CD4-positive, alpha-beta T cell treated with Interleukin-17A for 1 hour (primary cell): ENCODE measurements around the gene CAMSAP1.
"Not testable (repeated sequence)": the region's sequence is repeated elsewhere in the genome, so short reads cannot be mapped to it uniquely, and the experiment has no call there.

Experiments used
- DNase-seq: peaks from one replicate; pipeline ENCODE4 v3.0.0-alpha.2; 2020

The CAMSAP1 gene

DNA sequence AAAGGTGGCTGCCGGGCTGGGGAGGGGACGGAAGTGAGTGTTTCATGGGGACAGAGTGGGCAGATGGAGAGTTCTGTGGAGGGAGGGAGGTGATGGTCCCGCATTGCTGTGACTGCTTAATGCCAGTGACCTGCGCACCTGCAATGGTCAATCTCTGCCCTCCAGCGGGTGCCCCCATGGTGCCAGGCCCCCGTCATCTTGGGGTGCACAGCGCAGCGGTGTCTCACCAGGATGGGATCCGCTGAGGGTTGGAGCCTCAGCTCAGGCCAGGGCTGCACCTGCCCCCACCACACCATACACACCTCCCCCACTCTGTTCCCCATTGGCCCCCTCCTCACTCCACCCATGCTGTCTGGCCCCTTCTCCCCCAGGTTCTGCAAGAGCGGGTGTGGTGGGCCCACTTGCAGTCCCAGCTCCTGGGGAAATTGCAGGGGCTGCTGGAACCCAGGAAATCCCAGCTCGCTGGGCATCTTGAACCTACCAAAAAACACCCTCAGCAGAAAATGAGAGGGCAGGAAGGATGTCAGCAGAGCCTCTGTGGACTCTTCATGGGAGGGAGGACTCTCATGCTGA, 12.1 kb upstream of the CAMSAP1 start:
- no peak for DNase-seq

DNA sequence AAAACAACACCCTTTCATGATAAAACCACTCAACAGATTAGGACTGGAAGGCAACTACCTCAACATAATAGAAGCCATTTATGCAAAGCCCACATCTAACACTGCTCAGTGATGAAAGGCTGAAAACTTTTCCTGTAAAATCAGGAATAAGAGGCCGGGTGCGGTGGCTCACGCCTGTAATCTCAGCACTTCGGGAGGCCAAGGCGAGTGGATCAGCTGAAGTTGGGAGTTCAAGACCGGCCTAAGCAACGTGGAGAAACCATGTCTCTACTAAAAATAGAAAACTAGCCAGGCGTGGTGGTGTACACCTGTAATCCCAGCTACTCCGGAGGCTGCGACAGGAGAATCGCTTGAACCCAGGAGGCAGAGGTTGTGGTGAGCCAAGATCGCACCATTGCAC, 8.9 kb upstream of the CAMSAP1 start:
- not testable (repeated sequence) for DNase-seq

DNA sequence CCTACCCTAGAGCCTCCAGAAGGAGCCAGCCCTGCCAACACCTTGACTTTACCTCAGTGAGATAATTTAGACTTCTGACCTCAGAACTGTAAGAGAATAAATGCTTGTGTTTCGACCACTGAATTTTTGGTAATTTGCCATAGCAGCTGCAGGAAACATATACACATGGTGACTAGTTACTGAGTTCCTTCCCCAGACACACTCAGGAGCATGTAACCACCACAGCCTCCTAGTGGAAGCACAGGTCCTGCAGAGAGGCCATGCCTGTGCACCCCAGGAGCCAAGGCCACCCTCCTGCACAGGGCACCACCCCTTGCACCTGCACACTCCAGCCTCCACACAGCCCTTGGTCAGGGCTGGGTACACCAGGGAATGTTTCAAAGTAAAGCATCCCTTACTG, 7.6 kb upstream of the CAMSAP1 start:
- DNase-seq: no peak

DNA sequence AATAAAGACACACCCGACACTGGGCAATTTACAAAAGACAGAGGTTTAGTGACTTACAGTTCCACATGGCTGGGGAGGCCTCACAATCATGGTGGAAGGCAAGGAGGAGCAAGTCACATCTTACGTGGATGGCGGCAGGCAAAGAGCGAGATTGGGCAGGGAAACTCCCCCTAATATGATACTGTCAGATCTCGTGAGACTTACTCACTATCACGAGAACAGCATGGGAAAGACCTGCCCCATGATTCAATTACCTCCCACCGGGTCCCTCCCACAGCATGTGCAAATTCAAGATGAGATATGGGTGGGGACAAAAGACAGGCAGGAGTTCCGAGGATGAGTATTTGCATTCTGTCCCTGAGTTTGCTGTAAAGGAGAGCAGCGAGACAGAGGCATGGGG, 3.9 kb upstream of the CAMSAP1 start:
- DNase-seq: not testable (repeated sequence)

DNA sequence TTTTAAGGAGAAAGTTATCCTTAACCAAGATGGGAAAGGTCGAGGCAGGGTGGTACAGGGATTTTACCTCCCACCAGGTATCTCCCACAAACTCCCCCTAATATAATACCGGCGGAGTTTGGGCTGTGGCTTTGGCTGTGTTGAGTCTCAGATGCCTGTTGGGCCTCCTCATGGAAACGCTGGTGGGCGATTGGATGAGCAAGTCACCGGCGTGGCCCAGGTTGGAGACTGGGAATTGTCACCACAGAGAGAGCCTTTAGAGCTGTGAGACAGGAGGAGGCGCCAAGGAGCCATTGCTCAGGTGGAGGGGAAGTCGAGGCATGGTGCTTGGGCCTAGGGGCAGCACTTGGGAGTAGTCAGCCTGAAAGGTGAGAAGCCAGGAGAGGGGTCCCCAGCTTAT, 3.4 kb upstream of the CAMSAP1 start:
- no peak for DNase-seq

DNA sequence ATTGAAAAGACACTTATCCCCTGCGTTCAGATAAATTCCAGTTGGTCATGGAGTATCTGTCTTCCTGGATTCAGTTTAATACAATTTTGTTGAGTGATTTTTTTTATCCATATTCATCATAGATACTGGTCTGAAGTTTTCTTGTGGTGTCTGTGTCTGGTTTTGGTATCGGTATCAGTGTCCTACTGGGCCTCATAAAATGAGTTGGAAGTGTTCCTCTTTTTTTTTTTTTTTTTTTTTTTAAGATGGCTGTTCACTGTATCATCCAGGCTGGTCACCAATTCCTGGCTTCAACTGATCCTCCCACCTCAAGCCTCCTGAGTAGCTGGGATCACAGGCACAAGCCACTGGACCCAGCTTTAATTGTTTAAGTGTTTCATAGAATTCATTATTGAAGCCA, 2.9 kb upstream of the CAMSAP1 start:
- no peak for DNase-seq

DNA sequence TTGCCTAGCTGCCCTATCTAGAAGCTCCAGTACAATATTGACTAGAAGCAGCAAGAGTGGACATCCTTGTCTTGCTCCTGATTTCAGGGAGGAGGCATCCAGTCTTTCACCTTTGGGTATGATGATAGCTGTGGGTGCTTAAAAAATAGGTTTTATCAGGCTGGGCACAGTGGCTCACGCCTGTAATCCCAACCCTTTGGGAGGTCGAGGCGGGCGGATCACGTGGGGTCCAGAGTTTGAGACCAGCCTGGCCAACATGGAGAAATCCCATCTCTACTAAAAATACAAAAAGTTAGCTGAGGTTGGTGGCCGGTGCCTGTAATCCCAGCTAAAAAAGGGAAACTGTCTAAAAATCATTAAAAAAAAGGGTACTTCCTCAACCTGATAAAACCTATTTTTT, 2.0 kb upstream of the CAMSAP1 start:
- no peak for DNase-seq

DNA sequence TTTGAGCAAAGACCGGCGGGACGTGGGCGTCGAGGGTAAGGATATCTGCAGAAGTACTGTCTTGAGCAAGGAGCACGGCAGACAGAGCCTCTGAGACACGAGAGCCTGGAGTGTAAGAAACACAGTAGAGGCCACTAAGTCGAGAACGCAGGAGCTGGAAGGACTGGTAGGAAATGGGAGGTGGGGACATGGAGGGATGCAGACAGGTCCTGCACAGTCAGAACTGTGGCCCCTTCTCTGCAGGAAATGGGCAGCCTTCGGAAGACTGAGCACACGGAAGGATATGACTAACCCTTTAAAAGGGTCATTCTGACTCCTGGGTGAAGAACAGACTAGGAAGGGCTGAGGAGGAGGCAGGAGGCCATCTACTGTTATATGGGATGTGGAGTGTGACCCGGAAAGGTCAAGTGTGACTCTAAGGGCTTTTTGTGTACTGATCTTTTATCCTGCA, 1.4 kb upstream of the CAMSAP1 start:
- DNase-seq: no peak

DNA sequence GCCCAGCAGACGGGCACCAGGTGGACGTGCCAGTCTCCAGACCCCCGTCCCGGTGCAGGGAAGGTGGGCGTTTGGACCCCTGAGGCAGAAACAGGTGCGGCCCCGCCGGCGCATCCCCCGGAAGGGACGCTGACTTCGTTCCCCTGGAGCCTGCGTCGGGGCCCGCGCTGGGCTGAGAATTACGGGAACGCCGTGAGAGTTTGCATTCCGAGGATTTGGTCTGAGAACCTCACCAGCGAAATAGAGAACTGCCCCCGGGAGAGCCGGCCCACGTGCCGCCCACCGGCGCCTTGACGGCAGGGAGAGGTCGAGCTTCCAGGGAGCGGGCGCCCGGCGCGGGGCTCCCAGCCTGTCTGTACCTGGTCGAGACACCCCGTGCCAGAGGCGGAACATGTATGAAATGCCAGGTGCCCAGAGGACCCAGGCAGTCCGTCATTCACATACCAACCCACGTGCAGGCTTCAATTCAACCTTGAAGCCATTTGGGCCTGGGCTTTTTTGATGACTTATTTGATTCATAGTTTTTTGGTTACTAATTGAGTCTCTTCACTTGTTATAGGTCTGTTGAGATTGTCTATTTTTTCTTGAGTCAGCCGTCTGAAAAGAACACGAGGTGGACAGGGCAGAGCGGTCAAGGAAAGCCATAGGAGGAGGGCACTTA, 877 bp upstream of the CAMSAP1 start:
- DNase-seq: no peak

DNA sequence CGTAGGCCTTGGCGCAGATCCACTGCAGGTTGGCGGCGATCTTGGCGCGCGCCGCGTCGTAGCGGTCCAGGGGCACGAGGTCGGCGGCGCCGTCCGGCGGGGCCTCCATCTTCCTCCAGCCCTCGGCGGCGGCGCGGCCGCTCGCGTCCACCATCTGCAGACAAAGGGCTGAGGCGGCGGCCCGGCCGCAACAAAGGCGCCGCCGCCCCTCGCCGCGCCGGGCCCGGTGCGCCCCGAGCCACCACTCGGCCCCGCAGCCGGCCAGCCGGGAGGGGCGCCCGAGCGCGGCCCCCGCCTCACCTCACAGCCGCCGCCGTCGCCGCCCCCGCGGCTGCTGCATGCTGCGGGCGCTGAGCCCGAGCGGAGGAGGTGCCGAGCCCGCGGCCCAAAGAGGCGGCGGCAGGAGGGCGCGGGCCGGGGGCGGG, 328 bp downstream of the CAMSAP1 start:
- no peak for DNase-seq

DNA sequence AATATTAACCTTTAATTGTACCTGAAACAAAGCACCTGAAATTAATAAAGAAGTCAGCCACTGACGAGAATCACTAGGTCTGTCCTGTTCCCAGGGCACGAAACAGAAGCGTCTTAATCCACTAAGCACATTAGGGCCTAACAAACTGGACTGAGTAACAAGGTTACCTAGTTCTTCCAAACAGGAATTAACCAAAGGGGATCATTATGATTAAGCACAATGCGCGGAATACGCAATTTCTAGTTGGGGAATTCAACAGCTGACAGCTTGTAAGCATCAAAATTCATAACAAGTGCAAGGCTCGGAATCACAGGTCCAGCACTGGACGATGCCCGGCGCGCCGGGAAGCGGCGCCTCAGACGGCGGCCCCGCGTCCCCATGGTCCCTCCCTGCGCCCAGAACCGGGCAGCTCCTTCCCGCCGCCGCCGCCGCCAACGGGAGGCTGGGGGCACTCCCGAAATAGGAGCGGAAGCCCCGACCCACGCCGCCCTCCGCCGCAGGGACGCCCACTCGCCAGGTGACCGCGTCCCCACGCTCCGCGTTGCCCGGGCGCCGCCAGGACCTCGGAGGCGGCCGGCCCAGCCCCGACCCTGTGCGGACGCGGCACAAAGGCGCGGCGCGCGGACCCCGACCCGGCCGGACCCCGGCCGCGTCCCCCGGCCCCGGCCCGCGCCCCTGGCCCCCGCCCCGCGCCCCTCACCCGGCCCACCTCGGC, 898 bp downstream of the CAMSAP1 start:
- DNase-seq: peak; percentile 16

DNA sequence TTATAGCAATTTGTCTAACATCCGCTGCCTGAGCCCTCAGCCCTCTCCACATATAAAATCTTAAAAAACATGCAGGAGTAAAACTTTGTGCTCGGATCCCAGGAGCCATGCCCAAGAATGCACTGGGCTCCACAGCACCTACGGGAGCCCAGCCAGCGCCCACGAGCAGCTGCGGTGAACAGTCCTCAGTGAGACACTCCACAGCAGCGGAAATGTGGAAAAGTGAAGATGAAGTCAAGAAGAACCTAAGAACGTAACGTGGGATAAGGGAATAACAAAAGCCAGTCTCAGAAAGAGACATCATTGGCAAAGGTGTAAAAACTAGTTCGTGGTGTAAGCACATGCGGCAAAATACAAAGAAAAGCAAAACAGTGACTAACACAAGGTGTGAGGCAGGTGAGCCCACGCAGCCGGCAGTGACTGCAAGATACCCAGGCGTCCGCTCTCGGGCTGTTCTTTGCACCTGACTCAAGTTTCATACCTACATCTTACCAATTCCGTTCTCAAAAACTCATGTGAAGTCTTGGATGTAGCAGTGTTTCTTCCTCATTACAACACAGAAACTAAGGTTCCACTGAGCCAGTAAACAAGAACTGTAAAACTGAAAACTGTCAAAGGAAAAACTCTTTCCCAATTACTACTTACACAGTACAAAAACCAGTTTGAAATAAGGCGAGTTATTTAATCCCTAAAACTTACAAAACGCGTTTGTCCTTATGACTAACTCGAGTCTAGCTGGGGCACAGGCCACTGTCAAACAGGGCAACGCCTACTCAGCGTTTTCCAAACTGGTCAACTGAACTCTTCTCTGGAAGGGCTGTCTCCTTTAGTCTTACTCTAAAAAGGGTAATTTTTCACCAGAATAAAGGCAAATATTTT, 1.7 kb downstream of the CAMSAP1 start:
- DNase-seq: peak; percentile 30

DNA sequence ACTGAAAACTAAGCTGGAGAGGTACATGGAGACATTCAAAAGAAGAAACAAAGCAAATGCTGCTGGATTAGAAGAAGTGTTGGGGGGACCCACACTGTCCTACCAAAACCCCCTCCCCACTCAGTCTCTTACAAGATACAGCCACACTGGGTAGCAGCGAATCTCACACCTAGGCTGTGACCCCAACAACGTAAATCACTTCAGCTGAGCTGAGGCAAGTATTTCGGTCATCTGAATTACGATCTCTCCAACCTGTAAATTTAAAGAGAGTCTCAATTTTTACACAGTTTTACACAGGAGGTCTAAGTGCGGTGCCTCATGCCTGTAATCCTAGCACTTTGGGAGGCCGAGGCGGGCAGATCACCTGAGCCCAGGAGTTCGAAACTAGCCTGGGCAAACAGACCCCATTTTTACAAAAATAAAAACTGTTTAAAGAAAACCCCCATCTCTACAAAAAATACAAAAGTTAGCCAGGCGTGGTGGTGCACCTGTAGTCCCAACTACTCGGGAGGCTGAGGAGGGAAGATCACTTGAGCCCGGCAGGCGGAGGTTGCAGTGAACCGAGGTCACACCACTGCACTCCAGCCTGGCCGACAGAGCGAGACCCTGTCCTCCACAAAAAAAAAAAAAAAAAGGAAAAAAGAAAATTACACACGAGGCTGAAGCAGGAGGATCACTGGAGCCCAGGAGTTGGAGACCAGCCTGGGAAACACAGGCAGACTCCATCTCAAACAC, 3.4 kb downstream of the CAMSAP1 start:
- no peak for DNase-seq

DNA sequence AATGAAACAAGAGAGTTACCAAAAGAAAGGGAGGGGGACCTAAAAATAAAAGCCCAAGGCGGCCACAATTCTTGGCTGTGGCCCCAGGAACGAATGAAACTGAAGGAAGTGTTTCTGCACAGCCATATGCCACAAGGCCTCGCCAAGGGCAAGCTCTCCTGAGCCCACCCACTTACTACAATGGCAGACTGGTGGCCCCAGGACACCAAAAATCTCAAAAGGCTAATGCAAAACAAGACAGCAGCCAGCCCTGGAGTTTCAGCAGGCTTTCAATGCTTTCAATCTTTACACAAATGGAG, 4.0 kb downstream of the CAMSAP1 start:
- no peak for DNase-seq

DNA sequence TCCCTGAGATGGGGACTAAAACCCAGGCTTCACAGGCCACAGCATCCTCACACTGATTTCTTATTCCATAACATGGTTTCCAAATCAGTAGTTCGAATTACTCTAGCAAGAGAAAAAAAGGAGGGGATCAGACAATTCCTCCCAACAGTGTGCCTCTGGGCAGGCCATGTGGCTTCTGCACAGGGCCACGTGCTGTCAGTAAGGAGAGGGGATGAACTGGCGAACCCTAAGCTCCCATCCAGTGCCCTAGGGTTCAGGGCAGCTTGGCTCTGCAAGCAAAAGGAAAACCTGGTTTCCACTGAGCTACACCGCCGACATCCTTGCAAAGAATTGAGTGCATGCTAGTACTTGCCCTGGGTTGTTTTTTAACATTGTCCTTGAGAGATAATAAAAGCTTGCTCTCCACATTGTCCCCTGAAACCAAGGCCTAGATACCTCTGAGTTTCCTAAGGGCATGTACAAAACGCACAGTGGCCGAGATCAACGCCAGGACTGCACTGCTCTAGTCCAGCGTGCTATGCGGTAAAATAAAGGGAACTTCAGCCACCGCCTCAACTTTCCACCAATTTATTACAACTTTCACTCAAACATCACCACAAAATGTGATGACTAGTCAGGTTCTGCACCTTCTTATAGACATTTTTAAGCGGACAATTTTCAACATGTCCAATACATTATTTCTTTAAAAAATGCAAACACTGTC, 4.5 kb downstream of the CAMSAP1 start:
- DNase-seq: no peak

DNA sequence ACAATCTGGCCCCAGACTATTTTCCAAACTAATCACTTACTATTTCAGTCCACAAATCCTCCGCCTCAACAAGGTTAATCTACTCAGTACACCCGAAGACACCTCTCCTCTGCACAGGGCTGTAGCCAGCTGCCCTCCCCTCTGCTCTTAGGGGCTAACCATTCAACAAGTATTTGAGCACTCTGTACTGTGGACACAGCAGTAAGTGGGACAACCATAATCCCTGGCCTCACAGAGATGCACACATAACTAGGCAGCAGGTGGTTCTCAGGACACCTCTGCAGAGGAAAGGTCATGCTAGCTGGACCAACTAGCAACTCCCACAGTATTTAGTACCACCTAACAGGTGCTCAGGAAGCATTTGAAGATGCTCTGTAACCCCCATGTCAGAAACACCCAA, 5.5 kb downstream of the CAMSAP1 start:
- DNase-seq: no peak

DNA sequence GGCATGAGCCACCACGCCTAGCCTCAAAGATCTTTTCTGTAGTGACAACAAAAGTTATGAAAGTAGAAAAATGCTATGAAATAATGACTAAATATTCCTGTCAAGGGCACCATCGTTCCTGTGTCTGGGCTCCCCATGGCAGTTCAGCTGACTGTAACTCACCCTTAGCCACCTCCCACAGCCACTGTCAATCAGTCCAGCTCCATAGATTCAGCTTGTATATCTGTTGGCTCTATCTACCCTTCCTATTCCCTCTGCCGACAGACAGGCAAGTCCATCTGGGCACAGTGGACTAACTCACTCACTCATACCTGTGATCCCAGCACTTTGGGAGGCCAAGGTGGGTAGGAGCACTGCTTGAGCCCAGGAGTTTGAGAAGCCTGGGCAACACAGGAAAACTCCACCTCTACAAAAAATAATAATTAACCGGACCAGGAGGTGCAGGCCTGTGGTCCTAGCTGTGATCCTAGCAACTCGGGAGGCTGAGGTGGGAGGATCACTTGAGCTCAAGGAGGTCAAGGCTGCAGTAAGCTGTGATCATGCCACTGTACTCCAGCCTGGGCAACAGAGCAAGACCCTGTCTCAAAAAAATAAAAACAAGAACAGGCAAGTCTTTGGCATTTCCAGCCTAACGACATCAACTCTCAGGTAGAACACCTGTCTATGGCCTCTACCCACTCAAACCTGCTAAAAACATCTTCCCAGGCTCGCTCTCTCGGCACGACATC, 6.2 kb downstream of the CAMSAP1 start:
- DNase-seq: no peak

DNA sequence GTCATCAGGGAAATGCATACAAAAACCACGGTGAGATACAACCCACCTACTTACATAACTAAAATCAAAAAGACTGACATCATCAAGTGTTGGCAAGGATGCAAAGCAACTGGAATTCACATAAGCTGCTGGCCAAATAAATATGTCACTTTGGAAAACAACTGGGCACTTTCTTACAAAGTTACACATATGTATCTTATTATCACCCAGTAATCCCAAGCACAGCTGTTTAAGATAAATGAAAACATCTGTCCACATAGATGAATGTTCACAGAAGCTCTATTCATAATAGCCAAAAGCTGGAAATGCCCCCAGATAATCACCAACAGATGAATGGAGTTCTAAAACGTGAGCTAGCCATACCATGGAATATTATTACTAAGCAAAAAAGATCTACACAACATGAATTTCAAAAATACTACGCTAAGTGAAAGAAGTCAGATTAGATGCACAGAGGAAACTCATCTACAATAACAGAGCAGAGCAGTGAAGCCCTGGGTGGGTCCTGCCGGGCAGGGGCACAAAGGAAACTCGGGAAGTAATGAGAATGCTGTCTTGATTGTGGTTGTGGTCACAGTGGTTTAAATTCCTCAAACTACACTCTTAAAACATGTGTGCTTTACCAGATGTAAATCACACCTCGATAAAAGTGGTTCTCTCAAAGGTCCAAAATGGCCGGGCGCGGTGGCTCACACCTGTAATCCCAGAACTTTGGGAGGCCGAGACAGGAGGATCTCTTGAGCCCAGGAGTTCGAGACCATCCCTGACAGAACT, 8.5 kb downstream of the CAMSAP1 start:
- DNase-seq: no peak

DNA sequence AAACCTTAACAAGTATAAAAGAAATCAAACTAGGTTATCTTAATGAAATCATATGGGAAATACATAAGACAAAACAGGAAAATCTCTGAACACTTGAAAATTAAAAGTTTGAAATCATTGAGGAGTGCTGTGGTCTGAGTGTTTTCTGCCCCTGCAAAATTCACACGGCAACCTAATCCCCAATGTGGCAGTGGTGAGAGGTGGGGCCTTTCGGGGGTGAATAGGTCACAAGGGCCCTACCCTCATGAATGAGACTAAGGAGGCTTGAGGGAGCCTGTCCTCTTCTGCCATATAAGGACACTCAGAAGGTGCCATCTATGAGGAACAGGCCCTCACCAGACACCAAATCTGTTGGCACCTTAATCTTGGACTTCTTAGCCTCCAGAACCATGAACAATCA, 10.7 kb downstream of the CAMSAP1 start:
- no peak for DNase-seq

DNA sequence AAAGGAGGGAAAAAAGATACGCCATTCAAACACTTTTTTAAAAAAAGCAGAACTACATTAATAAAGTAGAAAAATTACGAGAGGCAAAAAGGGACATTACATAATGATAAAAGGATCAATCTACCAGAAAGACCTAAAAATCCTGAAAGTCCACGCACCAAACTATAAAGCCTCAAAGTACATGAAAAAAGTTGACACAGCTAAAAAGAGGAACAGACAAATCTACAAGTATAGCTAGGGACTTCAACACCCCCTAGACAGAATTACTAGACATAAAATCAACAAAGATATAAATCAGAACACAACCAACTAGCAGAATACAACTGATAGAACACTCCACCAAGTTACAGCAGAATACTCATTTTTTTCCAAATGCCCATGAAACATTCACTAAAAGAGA, 11.1 kb downstream of the CAMSAP1 start:
- no peak for DNase-seq
